ENCODE results near the gene MERTK. TPM values are rescaled to one million over a fixed set of nuclear protein-coding genes. Genes with fewer than 3 reads are reported as not detected.
A peak's percentile ranks its signal among the peaks of the same experiment; 100 is the strongest.
"Not testable (repeated sequence)": the region's sequence is repeated elsewhere in the genome, so short reads cannot be mapped to it uniquely, and the experiment has no call there.

The MERTK gene
- total RNA-seq, 1 donor from 2014 or later: 21.6 TPM

DNA sequence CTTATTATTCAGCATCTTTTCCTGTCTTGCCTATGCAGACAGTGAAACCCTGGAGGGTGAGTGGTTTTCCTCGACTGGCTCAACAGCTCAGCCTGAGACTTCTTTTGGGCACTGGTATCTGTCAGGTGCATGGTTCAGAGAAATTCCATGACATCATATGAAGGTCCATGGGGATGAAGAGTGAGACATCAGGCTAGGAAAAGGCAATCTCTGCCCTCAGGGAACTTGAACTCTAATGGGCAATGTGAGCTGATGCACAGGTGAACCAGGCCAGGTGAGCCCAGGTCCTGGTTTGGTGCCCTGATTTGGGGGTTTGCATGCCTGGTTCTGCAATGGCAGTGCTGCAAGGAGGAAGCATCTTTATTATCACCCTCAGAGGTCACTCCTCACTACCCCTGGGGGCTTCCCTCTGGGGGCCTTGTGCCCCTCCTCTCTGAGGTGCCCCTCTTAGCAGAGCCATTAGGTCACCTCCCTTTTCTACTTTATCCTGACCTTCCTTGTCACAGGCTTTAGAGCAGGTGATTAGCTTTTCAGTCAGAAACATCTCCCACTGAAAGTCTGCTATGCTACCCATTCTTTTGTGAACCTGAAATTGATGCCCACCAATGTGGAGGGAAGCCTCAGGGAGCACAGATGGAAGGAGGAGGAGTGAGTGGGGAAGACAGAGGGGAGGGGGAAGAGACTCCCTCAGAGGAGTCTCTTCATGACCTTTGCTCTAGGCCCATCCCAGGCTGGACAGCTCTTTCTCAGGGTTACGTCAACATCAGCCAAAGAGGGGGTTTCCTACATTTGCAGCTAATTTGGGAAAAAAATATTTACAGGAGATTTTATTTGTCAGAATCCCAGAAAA lies 47.3 kb downstream of the MERTK start:
- no peak for DNase-seq (ENCODE audit: low read depth in 2 of 2)

DNA sequence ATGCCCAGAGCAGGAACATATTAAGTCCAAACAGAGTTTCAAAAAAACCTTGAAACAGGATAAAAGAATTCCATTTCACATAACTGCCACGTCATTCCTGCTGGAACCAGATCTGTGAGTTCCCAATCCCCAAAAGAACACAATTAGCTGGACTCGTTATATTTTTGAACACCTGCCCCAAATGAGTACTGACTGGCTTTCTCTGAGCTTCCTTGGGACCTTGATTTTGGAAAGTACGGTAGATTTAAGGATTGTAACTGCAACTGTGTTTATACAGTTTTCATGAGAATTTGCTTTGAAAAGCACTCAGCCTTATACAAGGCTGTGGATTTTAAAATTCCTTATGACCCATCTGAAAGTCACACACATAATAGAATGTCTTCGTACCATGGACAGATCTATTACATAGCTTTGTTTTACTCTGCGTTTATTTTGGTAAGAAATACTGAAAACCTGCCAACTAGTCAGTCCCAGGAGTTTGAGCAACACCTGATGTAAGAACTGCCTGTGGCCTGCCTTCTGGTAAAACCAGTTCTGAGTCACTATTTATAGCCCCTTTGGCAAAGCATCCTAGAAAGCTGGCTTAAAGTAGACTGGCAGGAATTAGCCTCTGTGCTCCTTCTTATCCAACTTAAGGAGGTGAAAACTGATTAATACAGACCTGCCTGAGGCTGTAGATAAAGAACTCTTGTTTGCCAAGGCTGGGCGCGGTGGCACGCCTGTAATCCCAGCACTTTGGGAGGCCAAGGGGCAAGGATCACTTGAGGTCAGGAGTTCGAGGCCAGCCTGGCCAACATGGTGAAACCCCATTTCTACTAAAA lies 48.1 kb downstream of the MERTK start:
- DNase-seq (ENCODE audit: low read depth in 2 of 2): peak; percentile 14 to 53

DNA sequence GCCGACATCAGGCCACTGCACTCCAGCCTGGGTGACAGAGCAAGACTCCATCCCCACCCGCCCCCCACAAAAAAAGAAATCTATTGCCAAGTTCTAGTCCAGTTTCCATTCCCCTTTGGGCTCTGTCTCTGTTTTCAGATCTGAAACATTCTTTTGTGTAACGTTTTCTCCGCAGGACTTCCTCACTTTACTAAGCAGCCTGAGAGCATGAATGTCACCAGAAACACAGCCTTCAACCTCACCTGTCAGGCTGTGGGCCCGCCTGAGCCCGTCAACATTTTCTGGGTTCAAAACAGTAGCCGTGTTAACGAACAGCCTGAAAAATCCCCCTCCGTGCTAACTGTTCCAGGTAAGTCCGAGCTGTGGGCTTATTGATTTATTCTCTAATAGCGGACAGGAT lies 48.8 kb downstream of the MERTK start:
- DNase-seq (ENCODE audit: low read depth in 2 of 2): no peak

DNA sequence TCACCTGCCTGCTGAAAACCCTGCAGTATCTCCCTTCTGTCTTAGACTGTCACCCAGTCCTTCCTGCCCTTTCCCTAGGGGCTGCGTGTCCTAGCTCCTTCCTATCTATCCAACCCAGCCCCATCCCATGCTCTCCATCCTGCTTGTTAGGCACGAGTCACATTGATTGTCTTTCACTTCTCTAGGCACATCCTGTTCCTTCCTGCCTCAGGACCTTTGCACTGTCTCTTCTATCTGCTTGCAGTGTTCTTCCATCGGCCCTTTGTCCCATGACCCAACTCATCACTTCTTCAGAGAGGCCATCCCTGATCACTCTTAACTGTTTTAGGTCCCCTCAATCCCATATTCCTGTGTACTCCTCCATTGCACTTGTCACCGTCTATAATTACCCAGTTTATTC lies 50.4 kb downstream of the MERTK start:
- DNase-seq (ENCODE audit: low read depth in 2 of 2): no peak

DNA sequence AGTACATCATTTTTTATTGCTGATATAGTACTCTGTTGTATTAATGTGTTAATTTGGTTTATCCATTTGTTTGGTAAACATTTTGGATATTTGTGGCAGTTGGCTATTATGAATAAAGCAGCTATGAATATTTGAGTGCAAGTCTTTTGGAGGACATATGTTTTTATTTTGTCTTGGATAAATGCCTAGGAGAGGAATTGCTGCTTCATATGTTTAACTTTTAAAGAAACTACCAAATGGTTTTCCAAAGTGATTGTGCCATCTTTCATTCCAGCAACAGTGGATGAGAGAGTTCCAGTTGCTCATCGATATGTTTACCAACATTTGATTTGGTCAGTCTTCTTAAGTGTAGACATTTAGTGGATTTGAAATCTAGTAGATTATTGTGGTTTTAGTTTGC lies 51.8 kb downstream of the MERTK start:
- no peak for DNase-seq (ENCODE audit: low read depth in 2 of 2)

DNA sequence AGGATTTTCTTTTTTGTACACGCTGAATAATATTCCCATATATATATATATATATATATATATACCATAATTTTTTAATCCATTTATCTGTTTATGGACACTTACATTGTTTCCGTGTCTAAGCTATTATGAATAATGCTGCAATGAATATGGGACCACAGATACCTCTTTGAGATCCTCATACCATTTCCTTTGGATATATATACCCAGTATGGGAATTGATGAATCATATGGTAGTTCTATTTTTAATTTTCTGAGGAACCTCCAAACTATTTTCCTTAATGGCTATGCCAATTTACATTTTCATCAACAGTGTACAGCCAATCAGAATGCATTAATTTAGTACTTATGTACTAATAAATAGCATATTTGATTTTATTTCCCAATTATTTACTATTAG lies 53.1 kb downstream of the MERTK start:
- no peak for DNase-seq (ENCODE audit: low read depth in 2 of 2)

DNA sequence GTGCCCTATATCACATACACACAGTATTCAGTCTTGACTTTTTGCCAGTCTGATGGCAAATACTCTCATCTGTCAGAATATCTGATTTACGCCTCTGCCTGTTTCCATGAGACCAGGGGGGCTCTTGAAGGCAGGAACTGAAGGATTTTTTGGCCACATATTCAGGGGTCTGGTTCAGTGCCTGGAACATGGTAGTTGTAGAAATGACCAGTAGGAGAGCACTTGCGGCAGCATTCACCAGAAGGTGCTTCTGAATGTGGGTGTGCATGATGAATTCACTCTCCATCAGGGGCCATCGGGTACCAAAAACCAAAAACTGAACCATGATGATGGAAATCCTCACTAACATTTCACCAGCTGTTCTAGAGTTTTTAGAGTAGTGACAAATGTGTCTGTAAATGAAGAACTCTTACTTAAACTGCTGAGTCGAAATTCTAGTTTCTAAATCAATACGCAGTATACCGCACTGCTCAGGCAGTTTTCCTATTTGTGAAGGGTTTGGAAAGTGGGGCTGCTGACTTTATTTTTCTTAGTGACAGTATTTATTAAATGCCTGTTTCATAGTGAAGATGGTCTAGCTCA lies 54.6 kb downstream of the MERTK start:
- DNase-seq (ENCODE audit: low read depth in 2 of 2): no peak

DNA sequence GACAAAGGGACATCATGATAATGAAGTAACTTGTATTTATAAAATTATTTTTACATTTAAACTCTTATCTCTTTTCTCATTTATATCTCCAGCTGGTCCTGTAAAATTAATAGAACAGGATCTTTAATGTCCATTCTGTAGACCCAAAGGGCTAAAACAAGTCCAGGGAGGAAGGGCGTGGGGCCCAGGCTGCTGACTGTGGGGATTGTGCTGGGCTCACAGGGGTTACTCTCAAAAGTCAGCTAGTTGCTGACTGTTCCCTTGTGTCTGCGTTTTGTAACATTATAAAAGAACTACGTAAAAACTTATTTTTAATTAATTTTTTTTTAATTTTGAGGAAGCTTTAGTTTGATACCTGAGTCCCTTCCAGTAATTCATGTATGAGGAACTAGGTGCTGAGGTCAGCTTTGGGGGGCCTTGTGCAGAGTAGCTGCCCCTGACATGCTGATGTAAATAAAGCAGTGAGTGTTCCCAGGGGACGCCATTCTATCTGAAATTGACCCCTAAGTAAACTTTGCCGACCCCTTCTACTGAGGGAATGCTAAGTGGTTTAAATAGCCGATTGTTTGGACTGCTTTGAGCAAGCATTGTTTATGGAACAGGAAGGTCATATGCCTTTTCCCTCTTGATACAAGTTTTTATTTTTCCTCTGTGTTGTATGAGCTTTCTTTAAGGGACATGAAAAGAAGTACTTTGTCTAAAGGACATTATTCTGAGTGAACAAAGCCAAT lies 56.4 kb downstream of the MERTK start:
- DNase-seq (ENCODE audit: low read depth in 2 of 2): peak; percentile 5 to 8

DNA sequence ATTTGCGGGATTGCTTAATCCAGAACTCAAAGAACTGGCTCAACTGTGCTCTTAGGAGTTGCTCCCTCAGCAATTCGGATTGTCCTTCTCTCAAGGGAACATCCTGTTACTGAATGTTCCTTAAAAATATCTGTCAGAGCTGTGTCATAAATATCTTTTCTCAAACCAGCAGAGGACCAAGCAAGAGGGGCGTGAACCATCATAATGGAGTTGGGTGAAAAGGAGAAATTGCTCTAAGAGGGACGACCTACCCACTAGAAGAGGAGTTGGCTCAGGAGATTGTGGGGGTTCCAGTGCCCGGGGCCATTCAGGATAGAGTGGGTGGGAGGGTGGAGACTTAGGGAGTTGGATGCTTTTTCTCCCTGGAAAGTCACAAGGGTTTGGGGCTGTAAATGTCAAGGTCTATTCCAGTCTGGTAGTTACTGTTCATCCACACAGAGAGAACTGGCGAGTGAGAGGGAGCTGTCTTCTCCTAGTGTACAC lies 59.5 kb downstream of the MERTK start:
- DNase-seq (ENCODE audit: low read depth in 2 of 2): no peak

DNA sequence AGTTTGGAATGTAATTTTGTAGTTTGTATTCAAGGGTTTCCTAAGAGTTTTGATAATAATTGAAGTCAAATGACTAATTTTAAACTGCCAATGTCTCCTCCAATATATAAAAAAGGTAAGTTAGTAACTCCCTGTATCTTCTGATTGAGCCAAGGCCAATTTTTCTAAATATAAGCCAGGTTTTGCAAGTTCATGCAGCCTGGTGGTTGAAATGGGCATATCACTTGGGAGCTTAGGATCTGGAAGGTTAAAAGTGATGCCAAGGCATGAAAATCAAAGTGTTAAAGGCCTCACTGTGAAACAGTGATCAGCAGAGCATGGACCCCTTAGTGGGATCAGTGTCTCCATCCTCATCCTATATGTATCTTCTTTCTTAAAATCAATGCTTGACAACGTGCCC lies 60.5 kb downstream of the MERTK start:
- no peak for DNase-seq (ENCODE audit: low read depth in 2 of 2)

DNA sequence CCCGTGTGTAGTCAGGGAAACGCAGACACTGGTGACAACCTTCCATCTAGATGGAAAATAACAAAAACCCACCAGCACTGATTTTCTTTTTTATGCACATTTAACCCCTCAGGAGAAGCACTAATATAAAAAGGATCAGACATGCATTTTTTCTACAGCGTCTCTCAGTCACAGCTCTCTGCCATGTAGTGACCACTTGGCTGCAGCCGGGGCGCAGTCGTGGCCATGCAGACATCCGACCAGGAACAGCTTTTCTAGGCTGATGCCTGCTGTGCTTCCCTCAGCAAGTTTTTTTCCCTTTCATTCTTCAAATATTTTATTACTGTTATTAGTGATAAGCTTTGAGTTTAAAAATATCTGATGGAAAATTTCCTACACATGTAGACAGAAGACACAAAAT lies 63.3 kb downstream of the MERTK start:
- DNase-seq (ENCODE audit: low read depth in 2 of 2): peak in 1 of 2 donors; percentile 13

DNA sequence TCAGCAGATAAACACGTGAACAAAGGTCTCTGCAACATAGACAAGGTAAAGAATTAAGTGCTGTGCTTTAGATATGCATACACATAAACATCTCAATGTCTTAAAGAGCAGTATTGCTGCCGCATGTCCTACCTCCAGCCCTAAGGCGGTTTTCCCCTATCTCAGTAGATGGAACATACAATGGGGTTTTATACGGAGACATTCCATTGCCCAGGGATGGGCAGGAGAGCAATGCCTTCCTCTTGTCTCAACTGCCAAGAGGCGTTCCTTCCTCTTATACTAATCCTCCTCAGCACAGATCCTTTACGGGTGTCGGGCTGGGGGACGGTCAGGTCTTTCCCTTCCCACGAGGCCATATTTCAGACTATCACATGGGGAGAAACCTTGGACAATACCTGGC lies 64.7 kb downstream of the MERTK start:
- DNase-seq (ENCODE audit: low read depth in 2 of 2): not testable (repeated sequence)

DNA sequence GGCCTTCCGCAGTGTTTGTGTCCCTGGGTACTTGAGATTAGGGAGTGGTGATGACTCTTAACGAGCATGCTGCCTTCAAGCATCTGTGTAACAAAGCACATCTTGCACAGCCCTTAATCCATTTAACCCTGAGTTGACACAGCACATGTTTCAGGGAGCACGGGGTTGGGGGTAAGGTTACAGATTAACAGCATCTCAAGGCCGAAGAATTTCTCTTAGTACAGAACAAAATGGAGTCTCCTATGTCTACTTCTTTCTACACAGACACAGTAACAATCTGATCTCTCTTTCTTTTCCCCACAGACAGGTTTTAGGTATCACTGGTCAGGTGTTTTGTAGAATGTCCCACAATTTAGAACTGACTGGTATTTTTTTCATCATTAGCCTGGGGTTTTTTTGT lies 65.1 kb downstream of the MERTK start:
- not testable (repeated sequence) for DNase-seq (ENCODE audit: low read depth in 2 of 2)

DNA sequence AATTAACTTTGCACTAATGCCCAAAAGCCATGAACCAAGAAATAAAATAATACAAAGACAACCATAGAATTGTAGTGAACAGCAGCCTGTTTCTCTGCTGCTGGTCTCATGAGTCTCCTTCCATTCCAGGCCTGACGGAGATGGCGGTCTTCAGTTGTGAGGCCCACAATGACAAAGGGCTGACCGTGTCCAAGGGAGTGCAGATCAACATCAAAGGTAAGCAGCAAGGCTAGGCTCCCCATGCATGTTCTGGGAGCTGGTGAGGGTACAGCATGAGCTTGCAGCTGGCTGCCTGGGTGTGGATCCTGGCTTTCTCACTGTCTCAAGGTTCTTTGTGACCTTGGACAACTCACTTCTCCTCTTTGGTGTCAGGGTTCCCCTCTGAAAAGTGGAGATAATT lies 66.7 kb downstream of the MERTK start:
- DNase-seq (ENCODE audit: low read depth in 2 of 2): no peak

DNA sequence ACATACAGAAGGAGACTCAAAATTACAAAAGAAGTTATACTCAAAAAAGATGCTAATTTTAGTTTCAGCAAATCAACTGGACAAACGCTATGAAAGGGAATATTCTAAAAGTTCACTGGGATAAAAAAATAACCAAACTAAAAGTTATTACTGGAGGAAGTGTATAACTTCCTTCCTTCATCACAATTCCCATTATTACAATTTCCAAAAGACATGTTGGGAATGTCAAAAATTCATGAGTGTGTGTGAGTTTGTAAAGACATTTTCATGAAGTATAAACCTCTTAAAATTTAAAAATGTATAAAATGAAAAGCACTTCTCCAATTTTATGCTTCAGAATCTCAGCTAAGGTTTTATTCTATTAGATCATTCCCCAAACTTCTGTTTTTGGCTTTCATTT lies 67.8 kb downstream of the MERTK start:
- DNase-seq (ENCODE audit: low read depth in 2 of 2): peak; percentile 32 to 65

DNA sequence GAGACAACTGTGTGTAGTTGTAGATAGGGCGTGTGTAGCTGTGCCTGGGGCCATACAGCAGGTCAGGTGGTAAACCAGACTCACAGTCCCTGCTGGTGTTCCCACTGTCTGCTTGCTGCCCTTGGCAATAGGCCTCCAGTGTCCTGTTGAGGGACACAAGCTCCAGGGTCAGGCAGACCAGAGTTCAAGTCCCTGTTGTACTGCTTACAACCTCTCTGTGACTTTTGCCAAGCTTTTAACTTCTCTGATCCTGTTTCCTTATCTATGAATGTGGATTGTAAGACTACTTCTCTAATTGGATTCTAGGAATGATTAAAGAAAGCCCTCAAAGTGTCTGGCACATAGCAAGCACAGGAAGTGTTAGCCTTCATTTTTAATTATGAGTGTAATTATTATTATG lies 68.6 kb downstream of the MERTK start:
- peak in 1 of 2 donors; percentile 43 for DNase-seq (ENCODE audit: low read depth in 2 of 2)

DNA sequence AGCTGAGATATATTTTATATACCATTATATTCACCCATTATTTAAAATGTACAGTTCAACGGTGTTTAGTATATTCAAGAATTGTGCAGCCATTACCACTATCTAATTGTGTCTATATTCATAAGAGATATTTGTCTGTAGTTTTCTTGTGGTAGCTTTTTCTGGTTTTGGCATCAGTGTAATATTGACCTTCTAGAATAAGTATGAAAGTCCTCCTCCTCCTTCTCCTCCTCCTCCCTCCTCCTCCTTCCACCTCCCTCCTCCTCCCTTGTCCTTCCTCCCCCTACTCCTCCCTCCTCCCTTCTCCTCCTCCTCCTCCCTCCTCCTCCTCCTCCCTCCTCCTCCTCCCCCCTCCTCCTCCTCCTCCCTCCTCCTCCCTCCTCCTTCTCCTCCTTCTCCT lies 72.0 kb downstream of the MERTK start:
- DNase-seq (ENCODE audit: low read depth in 2 of 2): no peak

DNA sequence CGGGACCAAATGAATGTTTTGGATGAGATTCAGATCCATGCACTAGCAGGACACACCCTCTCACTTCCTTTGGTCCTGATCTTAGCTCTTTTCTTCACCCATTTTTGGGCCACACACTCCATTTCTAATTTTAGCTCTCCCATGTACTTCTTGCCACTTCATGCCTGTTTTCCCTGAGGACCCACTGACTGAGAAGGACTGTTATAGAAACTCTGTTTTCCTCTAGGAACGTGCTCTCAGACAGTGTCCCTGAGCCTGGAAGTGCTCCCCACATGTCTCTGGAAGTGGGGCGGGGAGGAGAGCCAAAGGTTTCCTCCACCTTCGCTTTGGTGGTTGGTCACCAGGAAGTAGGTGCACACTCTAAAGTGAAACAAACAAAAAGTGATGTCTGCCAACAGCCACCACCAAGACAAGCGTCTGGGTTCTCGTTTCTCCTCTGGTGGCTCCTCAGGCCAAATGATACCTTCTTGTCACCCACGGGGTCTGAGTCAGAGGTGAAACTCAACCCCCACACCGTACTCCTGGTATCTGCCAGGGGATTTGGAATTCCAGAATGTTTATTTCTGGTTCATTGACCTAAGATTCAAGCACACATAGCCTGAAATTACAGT lies 74.7 kb downstream of the MERTK start:
- peak; percentile 15 to 21 for DNase-seq (ENCODE audit: low read depth in 2 of 2)

DNA sequence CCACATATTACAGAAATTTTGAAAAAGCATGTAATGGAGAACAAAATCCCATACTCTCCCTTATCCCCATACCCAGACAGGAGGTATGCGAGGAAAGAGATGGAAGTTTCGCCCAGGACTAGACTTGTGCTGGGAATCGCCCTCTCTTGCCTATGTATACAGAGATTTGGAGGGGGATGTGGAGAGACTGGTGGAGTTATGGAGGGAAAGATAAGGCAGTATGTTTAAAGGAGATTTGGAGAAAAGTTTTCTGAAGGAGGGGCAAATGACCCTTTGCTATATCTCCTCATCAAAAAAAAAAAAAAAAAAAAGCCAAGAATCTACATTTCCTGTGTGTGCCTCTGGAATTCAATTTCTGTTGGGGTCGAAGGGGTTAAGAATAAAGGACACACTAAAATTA lies 75.3 kb downstream of the MERTK start:
- no peak for DNase-seq (ENCODE audit: low read depth in 2 of 2)

DNA sequence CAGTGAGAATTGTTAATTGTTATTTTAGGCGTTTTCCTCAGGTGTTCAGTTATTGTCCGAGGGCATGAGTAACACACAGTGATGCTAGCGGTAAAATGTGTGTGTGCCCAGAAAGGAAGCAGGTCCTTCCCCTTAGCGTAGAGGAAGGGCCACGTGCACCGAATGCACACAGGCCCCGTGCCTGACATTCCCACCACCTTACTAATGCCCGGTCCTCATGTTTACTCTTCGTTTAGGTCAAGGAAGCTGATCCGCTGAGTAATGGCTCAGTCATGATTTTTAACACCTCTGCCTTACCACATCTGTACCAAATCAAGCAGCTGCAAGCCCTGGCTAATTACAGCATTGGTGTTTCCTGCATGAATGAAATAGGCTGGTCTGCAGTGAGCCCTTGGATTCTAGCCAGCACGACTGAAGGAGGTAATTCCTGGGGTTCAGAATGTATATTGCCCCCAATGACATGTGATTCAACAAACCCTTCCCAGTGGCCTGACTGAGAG lies 76.7 kb downstream of the MERTK start:
- peak; percentile 97 to 98 for DNase-seq (ENCODE audit: low read depth in 2 of 2)

DNA sequence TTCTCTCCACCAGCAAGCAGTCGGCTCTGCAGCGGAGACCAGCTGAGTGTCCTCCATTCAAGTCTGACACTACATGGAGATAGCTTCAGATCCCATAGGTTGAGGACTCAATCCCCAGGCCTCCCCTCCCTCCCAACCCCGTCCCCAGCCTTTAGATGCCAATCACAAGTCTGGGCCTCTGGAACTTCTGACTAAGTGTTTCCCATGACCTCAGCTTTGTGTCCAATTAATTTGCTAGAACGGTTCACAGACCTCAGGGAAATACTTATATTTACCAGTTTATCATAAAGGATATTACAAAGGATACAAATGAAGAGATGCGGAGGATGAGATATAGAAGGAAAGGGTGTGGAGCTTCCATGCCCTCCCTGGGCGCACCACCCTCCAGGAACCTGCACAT lies 77.4 kb downstream of the MERTK start:
- DNase-seq (ENCODE audit: low read depth in 2 of 2): peak; percentile 68 to 75

All from lung microvascular endothelial cell (primary cell).